HG02642 (cell line): Measurements from ENCODE around the gene SLC39A8.
"Not testable (repeated sequence)": the region's sequence is repeated elsewhere in the genome, so short reads cannot be mapped to it uniquely, and the experiment has no call there.

ENCODE experiments used
- ATAC-seq: cut with Tn5 transposase; IDR thresholded peaks from one replicate; pipeline ENCODE4 v1.9.1; 2021; ENCODE audit warnings: mild to moderate bottlenecking; ENCODE audit not compliant: unreplicated experiment, poor library complexity

The SLC39A8 gene

GRCh38 chr4:102344954-102345794 lies at the start of gene SLC39A8:
SLC39A8 (minus strand) TSS chr4:102345482; CDS start chr4:102344662, 820 bp downstream.
- ATAC-seq = peak; percentile 82

DNA sequence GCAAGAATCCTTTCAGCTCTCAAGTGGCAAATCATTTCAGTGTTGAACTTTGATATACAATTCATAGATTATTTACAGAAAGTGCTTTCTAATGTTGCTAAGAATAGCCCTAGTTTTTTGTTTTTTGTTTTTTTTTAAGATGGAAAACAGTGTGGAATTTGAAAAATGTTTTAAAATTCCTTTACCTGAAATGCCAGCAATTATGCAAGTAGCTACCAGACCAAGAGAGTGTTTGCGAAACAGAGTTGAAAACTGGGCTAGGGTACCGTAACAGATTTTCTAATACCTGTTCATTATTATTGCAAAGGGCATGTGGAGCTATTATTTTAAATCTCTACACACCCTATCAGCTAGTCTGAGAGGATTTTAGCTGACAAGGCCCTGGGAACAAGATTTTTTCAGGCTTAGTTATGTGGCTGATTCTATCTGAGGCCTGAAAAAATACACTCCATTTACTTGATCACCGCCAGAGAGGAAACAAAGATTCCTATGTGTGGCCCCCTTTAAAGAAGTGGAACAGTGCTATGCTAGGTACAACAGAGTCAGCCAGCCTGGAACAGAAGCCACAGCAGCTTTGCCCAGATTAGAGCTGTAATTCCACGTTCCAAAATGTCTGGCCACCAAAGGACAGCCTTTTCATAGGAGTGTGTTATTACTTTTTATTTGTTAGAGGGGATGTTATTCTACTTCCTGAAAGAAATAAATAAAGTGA lies 46.9 kb upstream of the SLC39A8 start:
- ATAC-seq = no peak

GRCh38 chr4:102390438-102390837 lies 45.2 kb upstream of the SLC39A8 start:
- peak; percentile 88 for ATAC-seq

GRCh38 chr4:102388611-102389010 lies 43.3 kb upstream of the SLC39A8 start:
- no peak for ATAC-seq

DNA sequence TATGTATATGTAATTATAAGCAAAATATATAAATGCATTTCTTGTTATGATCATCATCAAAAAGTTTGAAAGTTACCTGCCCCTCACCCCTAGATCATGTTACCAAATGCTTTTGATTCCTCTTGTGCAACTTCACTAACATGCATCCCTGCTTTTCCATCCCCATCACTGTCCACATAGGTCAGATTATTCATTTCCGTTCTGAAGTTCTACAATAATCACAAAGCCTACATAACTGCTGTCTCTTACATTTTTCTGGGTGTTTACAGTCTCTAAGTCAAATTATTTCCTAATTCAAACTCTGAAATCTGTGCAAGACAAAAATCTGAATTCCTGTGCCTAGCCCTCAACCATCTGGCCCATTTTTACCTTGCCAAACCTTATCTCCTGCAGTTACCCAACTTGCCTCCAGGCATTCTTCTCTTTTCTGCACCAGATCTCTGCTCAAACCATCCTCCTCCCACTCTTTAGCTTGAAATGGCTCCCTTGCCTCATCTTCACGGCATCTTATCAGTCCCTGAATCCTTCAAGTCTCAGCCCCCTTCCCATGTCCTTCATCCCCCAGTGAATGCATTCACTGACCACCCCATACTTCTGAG lies 42.4 kb upstream of the SLC39A8 start:
- no peak for ATAC-seq

- no peak for ATAC-seq
Measured at GRCh38 chr4:102386966-102387365, 41.7 kb upstream of the SLC39A8 start.

DNA sequence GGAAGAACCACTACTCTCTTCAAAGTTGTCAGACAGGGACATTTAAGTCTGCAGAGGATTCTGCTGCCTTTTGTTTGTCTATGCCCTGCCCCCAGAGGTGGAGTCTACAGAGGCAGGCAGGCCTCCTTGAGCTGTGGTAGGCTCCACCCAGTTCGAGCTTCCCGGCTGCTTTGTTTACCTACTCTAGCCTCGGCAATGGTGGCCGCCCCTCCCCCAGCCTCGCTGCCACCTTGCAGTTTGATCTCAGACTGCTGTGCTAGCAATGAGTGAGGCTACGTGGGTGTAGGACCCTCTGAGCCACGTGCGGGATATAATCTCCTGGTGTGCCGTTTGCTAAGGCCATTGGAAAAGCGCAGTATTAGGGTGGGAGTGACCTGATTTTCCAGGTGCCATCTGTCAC lies 35.0 kb upstream of the SLC39A8 start:
- ATAC-seq = not testable (repeated sequence)

DNA sequence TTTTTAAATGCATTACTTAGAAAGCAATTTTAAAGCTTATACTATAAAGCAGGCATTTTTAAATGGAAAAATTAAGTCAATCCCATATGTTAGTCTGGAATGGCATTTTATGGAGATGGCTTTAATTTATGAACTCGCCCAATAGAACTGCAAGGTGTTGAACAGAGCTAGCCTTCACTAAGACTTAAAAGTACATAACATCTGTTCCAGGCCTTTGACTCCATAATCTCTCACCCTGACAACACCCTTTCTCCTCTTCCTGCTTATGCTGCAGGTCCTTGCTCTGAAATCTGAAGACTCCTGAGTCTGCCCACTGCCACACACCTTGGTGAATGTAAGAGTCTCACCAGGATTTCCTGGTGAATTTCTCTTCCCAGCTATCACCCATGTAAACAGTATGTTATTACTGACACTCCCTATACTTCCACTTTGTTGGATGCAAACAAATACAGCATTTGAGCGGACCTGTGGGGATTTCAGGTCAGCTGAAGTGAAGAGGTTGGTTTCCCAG lies 17.7 kb upstream of the SLC39A8 start:
- no peak for ATAC-seq

- ATAC-seq = no peak
Measured at GRCh38 chr4:102358128-102358527, 12.8 kb upstream of the SLC39A8 start.

- ATAC-seq = not testable (repeated sequence)
Measured at GRCh38 chr4:102357637-102358036, 12.4 kb upstream of the SLC39A8 start.

GRCh38 chr4:102356562-102357202 lies 11.4 kb upstream of the SLC39A8 start:
- ATAC-seq = no peak

DNA sequence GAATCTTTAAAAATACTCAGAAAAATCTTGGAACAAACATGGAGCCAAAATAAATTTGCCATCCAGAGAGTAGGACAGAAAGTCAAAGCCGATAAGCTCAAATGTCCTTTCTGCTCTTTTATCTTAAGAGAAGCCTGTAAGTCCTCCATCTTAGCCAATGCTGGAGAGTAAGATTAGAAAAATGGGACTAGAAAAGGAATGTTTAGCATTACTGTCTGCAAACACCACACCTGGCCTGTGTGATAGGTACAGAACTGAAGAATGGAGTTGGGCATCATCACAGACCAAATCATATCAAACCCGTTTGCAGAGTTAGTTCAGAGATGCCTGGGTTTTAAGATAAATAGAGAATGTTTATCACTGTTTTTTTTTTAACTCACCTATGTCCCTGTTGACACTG lies 10.5 kb upstream of the SLC39A8 start:
- ATAC-seq = no peak

DNA sequence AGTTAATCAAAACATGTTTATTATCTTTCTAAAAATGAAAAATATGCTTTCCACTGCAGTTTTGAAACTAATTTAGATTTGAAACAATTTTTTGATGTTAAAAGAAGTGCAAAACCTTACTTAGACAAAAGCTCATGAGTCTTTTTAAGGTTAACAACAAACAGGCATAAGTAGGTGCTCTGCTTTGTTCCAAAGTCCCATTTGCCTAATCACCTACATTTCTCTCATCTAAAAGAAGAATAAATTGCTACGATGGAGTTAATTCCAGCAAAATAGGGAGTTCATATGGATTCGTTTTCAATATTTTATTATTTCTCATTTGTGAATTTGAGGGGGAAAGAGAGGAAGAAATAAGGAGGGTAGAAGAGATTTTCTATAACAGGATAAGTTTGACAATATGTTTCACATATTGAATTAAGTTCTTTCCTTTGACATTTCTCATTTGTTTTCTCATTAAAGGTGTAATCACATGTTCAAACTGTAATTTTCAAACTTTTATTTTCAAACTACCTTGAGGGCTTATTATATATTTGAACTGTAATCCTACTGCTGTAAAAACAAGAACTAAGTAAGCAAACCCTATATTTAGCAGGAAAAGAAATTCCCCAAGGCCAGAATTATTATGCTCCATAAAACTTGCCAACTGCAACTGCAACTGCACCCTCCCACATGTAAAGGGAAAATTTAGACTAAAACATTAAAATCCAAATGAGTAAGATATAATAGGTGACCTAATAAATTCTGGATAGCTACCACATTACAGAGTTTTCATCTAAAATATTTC lies 9.6 kb upstream of the SLC39A8 start:
- ATAC-seq = no peak

GRCh38 chr4:102352781-102353180 lies 7.5 kb upstream of the SLC39A8 start:
- no peak for ATAC-seq

DNA sequence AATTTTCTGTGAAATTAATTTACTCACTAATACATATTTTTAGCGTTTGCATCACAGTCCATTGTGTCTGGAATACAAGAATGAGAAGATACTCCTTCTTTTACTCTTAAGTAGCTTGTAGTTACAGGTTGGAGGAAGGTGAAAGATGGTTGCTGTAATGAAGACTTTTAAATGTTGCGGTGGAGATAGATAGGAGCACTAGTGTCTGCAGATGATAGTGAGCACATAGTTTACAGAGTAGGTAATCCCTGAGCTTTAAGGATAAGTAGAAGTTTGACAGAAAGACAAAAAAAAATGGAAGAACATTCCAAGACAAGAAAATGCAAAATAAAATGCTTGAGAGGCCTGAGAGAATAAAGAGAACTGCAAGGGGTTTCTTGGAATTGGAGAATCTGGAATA lies 5.4 kb upstream of the SLC39A8 start:
- no peak for ATAC-seq

GRCh38 chr4:102348701-102349100 lies 3.4 kb upstream of the SLC39A8 start:
- no peak for ATAC-seq

GRCh38 chr4:102345795-102346100 lies 466 bp upstream of the SLC39A8 start:
- no peak for ATAC-seq

- ATAC-seq = peak; percentile 63
Measured at GRCh38 chr4:102344520-102344953, 745 bp downstream of the SLC39A8 start.

DNA sequence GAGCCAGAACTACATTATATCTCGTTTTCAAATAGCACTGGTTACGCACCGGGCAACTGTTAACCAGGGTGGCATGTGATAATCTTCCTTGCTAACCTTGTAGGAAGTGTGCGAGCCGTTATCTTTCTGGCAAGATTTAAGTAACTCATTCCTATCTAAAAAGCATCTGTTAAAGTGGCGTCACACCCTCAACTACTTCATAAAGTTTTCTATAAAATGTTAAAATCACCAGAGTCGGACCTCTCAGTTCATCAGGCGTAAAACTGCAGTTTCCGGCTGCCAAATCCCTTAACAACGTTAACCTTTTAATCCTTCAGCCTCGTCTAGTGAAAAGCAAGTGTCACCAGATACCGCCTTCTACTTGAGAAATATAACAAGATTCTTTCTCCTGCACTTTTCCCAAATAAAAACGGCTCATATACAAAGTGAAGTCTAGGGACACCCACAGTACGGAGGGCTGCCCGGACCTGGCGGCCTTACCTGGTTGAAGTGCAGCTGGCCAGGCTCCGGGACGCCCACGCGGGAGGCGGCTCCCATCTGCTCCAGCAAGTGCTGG lies 1.2 kb downstream of the SLC39A8 start:
- peak; percentile 45 for ATAC-seq
